ENCODE results near the gene IFT27. TPM values are rescaled to one million over a fixed set of nuclear protein-coding genes. Genes with fewer than 3 reads are reported as not detected.

IFT27 gene
- total and polyA plus RNA-seq, 4 experiments from 2014 or later: 9.8 to 42.6 (median 24.7) TPM

- H3K4me1 Mint-ChIP-seq: no peaks in the 10 kb centered on the region
- H3K27ac Mint-ChIP-seq: no peak overlapping the region
- CTCF ChIA-PET (ENCODE audit: partially characterized antibody): no interaction called here
- H3K4me3 Mint-ChIP-seq: no peak overlapping the region
- DNase-seq: no peak
- H3K9me3 Mint-ChIP-seq: no peaks in the 10 kb centered on the region
- H3K27me3 Mint-ChIP-seq: peaks cover 0 to 7% of the 10 kb centered on the region in 2 donors
- POLR2A ChIA-PET (ENCODE audit: partially characterized antibody): no interaction called here
- H3K36me3 Mint-ChIP-seq: no peaks in the 10 kb centered on the region
- H3K36me3 ChIP-seq (ENCODE audit: insufficient read depth, low read length): no peaks in the 10 kb centered on the region
- H3K4me1 ChIP-seq (ENCODE audit: insufficient read depth, low read length): no peaks in the 10 kb centered on the region
- no peaks in the 10 kb centered on the region for H3K9me3 ChIP-seq (ENCODE audit: control insufficient read depth in 1 of 2, low read length in 2 of 2)
- no peak overlapping the region for H3K4me3 ChIP-seq (ENCODE audit: low read length in 2 of 2)
- no peak overlapping the region for H3K27ac ChIP-seq (ENCODE audit: low read depth, low read length)
- intact Hi-C loops (cut with micrococcal nuclease): no loop called here
- no peaks in the 10 kb centered on the region for H3K27me3 ChIP-seq (ENCODE audit: insufficient read depth, low read length)
Observed at GRCh38 chr22:36796552-36797175, 20.7 kb upstream of the IFT27 start.

- no peak overlapping the region for H3K4me3 Mint-ChIP-seq
- no peaks in the 10 kb centered on the region for H3K36me3 Mint-ChIP-seq
- Histone ChIP-seq H3K27me3 (ENCODE audit: insufficient read depth, low read length) (no peaks in the 10 kb centered on the region), H3K9me3 (ENCODE audit: control insufficient read depth in 1 of 2, low read length in 2 of 2) (no peaks in the 10 kb centered on the region), H3K36me3 (ENCODE audit: insufficient read depth, low read length) (no peaks in the 10 kb centered on the region), H3K4me3 (ENCODE audit: low read length in 2 of 2) (no peak overlapping the region), H3K4me1 (ENCODE audit: insufficient read depth, low read length) (no peaks in the 10 kb centered on the region), H3K27ac (ENCODE audit: low read depth, low read length) (no peak overlapping the region)
- H3K27me3 Mint-ChIP-seq: peaks cover 0 to 9% of the 10 kb centered on the region in 2 donors
- no peaks in the 10 kb centered on the region for H3K9me3 Mint-ChIP-seq
- ChIA-PET CTCF (ENCODE audit: partially characterized antibody) (no interaction called here), POLR2A (ENCODE audit: partially characterized antibody) (no interaction called here)
- H3K27ac Mint-ChIP-seq: no peak overlapping the region
- H3K4me1 Mint-ChIP-seq: no peaks in the 10 kb centered on the region
- intact Hi-C loops (cut with micrococcal nuclease): no loop called here
- no peak for DNase-seq
Observed at GRCh38 chr22:36795633-36796032, 19.7 kb upstream of the IFT27 start.

- Mint-ChIP-seq H3K36me3 (no peaks in the 10 kb centered on the region), H3K27ac (no peak overlapping the region), H3K9me3 (no peaks in the 10 kb centered on the region), H3K4me3 (no peak overlapping the region), H3K4me1 (no peaks in the 10 kb centered on the region), H3K27me3 (peaks cover 3 to 8% of the 10 kb centered on the region in 2 donors)
- Histone ChIP-seq H3K9me3 (ENCODE audit: control insufficient read depth in 1 of 2, low read length in 2 of 2) (no peaks in the 10 kb centered on the region), H3K27ac (ENCODE audit: low read depth, low read length) (no peak overlapping the region), H3K27me3 (ENCODE audit: insufficient read depth, low read length) (peaks cover 5% of the 10 kb centered on the region), H3K4me3 (ENCODE audit: low read length in 2 of 2) (no peak overlapping the region), H3K4me1 (ENCODE audit: insufficient read depth, low read length) (no peaks in the 10 kb centered on the region), H3K36me3 (ENCODE audit: insufficient read depth, low read length) (no peaks in the 10 kb centered on the region)
- ChIA-PET POLR2A (ENCODE audit: partially characterized antibody) (no interaction called here), CTCF (ENCODE audit: partially characterized antibody) (interaction anchor here (0.6 kb wide), 1 partner anchor 45 kb away, joined by 3 read pairs; no protein-coding TSS in a partner anchor)
- DNase-seq: no peak
- intact Hi-C loops (cut with micrococcal nuclease): no loop called here
Observed at GRCh38 chr22:36790648-36791047, 14.7 kb upstream of the IFT27 start.

- Mint-ChIP-seq H3K4me3 (no peak overlapping the region), H3K4me1 (peaks cover 3 to 12% (median 4%) of the 10 kb centered on the region in 4 donors), H3K27me3 (peaks cover 3 to 8% of the 10 kb centered on the region in 2 donors), H3K9me3 (peaks cover 0 to 1% (median 0%) of the 10 kb centered on the region in 8 donors), H3K27ac (no peak overlapping the region), H3K36me3 (no peaks in the 10 kb centered on the region)
- intact Hi-C loops (cut with micrococcal nuclease): no loop called here
- no peaks in the 10 kb centered on the region for H3K36me3 ChIP-seq (ENCODE audit: insufficient read depth, low read length)
- ChIA-PET CTCF (ENCODE audit: partially characterized antibody) (interaction anchor here (0.9 to 3.1 kb wide), 5 partner anchors 29 to 188 kb away, joined by 3 to 14 read pairs (median 4); no protein-coding TSS in a partner anchor), POLR2A (ENCODE audit: partially characterized antibody) (no interaction called here)
- peaks cover 2% of the 10 kb centered on the region for H3K4me1 ChIP-seq (ENCODE audit: insufficient read depth, low read length)
- no peak overlapping the region for H3K4me3 ChIP-seq (ENCODE audit: low read length in 2 of 2)
- H3K9me3 ChIP-seq (ENCODE audit: control insufficient read depth in 1 of 2, low read length in 2 of 2): no peaks in the 10 kb centered on the region
- peaks cover 5% of the 10 kb centered on the region for H3K27me3 ChIP-seq (ENCODE audit: insufficient read depth, low read length)
- no peak overlapping the region for H3K27ac ChIP-seq (ENCODE audit: low read depth, low read length)
- no peak for DNase-seq
Observed at GRCh38 chr22:36787204-36787988, 11.5 kb upstream of the IFT27 start.

- POLR2A ChIA-PET (ENCODE audit: partially characterized antibody): no interaction called here
- H3K4me1 Mint-ChIP-seq: peaks cover 5 to 18% (median 9%) of the 10 kb centered on the region in 4 donors
- Histone ChIP-seq H3K4me1 (ENCODE audit: insufficient read depth, low read length) (peaks cover 10% of the 10 kb centered on the region), H3K36me3 (ENCODE audit: insufficient read depth, low read length) (no peaks in the 10 kb centered on the region), H3K9me3 (ENCODE audit: control insufficient read depth in 1 of 2, low read length in 2 of 2) (no peaks in the 10 kb centered on the region), H3K27me3 (ENCODE audit: insufficient read depth, low read length) (peaks cover 5% of the 10 kb centered on the region), H3K4me3 (ENCODE audit: low read length in 2 of 2) (no peak overlapping the region), H3K27ac (ENCODE audit: low read depth, low read length) (no peak overlapping the region)
- H3K27ac Mint-ChIP-seq: peak overlapping the region in 1 of 7 donors; percentile 52
- intact Hi-C loops (cut with micrococcal nuclease): loop anchor here (5.0 kb wide), 1 partner anchor 674 kb away; no protein-coding TSS in a partner anchor
- peaks cover 3 to 4% of the 10 kb centered on the region in 2 donors for H3K27me3 Mint-ChIP-seq
- H3K4me3 Mint-ChIP-seq: no peak overlapping the region
- CTCF ChIA-PET (ENCODE audit: partially characterized antibody): interaction anchor here (1.3 to 5.4 kb wide), 5 partner anchors 8 to 193 kb away, joined by 3 to 42 read pairs (median 17); partner anchors contain the start of gene IFT27
- no peak for DNase-seq
- H3K9me3 Mint-ChIP-seq: peaks cover 0 to 1% (median 0%) of the 10 kb centered on the region in 8 donors
- no peaks in the 10 kb centered on the region for H3K36me3 Mint-ChIP-seq
Observed at GRCh38 chr22:36783743-36784142, 7.8 kb upstream of the IFT27 start.

- Mint-ChIP-seq H3K4me1 (peaks cover 6 to 24% (median 17%) of the 10 kb centered on the region in 4 donors), H3K27me3 (peaks cover 3 to 4% of the 10 kb centered on the region in 2 donors), H3K4me3 (peak overlapping the region in 2 of 8 donors; percentile 46 to 75), H3K27ac (peak overlapping the region; percentile 14 to 86 (median 67)), H3K9me3 (peaks cover 0 to 1% (median 0%) of the 10 kb centered on the region in 8 donors), H3K36me3 (no peaks in the 10 kb centered on the region)
- no peak overlapping the region for H3K4me3 ChIP-seq (ENCODE audit: low read length in 2 of 2)
- CTCF ChIA-PET (ENCODE audit: partially characterized antibody): interaction anchor here (0.7 to 5.4 kb wide), 12 partner anchors 8 to 479 kb away, joined by 3 to 42 read pairs (median 4); no protein-coding TSS in a partner anchor
- H3K27ac ChIP-seq (ENCODE audit: low read depth, low read length): no peak overlapping the region
- no peaks in the 10 kb centered on the region for H3K36me3 ChIP-seq (ENCODE audit: insufficient read depth, low read length)
- H3K9me3 ChIP-seq (ENCODE audit: control insufficient read depth in 1 of 2, low read length in 2 of 2): no peaks in the 10 kb centered on the region
- H3K27me3 ChIP-seq (ENCODE audit: insufficient read depth, low read length): peaks cover 5% of the 10 kb centered on the region
- peaks cover 12% of the 10 kb centered on the region for H3K4me1 ChIP-seq (ENCODE audit: insufficient read depth, low read length)
- peak; percentile 80 to 86 (median 82) for DNase-seq
- intact Hi-C loops (cut with micrococcal nuclease): loop anchor here (1.0 to 5.0 kb wide), 4 partner anchors 74 to 675 kb away; no protein-coding TSS in a partner anchor
- POLR2A ChIA-PET (ENCODE audit: partially characterized antibody): interaction anchor here (1.6 kb wide), 1 partner anchor 195 kb away, joined by 8 read pairs; no protein-coding TSS in a partner anchor
Observed at GRCh38 chr22:36781656-36782627, 6.0 kb upstream of the IFT27 start.
